LNCAP (cell line): ENCODE data around the gene CRTAP.

Source experiments
- CTCF ChIP-seq: fragments of 450-650 bp; IDR thresholded peaks from 2 replicates; pipeline ENCODE4 v1.5.1; 2017; ENCODE audit warnings: mild to moderate bottlenecking

CRTAP gene

DNA sequence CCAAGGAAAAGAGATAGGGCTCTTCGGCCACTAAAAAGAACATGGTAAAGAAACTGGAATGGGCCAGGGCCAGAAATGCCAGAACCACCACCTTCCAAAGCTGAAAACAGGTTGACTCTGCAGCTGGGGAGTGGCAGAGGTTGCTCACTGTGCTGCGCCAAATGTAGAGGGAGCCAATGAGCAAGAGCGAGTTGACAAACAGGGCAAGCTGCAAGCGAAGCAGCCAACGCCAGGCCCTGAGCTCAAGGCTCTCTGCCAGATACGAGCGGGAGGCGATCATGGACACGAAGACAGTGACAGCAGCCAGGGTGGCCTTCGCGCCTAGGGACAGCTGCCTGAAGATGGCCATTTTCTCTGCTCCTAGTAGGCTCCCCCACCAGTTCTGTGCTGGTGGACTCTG is 20.0 kb upstream of the CRTAP start:
- TF ChIP-seq CTCF: no peak

GRCh38 chr3:33095436-33095835 is 18.4 kb upstream of the CRTAP start:
- no peak for TF ChIP-seq CTCF

GRCh38 chr3:33096093-33096868 is 17.5 kb upstream of the CRTAP start:
- no peak for TF ChIP-seq CTCF

GRCh38 chr3:33099109-33099645 is 14.6 kb upstream of the CRTAP start:
- no peak for TF ChIP-seq CTCF

GRCh38 chr3:33099701-33100100 is 14.1 kb upstream of the CRTAP start:
- no peak for TF ChIP-seq CTCF

DNA sequence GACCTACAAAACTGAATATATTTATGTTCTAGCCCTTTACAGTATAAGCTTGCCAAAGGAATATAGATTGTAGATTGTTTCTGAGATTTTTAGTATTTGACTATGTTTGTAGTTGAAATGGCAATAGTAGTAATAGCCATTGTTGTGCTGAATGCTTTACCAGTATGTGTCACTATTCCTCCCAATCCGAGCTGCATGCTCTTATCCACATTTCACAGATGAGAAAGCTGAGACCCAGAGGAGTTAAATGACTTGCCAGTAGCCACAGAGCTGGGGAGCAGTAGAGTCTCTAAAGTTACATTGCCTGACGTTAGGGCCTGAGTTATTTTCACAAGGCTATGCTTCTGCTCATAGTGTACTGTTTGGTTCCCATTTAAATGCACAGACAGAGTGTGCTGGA is 13.6 kb upstream of the CRTAP start:
- TF ChIP-seq CTCF: no peak

DNA sequence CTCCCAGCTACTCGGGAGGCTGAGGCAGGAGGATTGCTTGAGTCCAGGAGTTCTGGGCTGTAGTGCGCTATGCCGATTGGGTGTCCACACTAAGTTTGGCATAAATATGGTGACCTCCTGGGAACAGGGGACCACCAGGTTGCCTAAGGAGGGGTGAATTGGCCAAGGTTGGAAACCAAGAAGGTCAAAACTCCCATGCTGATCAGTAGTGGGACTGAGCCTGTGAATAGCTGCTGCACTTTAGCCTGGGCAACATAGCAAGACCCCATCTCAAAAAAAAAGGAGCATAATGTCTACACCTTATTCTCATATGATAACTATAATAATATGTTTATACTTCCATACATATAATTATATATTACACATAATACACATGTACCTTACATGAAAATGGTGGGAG is 10.8 kb upstream of the CRTAP start:
- no peak for TF ChIP-seq CTCF

DNA sequence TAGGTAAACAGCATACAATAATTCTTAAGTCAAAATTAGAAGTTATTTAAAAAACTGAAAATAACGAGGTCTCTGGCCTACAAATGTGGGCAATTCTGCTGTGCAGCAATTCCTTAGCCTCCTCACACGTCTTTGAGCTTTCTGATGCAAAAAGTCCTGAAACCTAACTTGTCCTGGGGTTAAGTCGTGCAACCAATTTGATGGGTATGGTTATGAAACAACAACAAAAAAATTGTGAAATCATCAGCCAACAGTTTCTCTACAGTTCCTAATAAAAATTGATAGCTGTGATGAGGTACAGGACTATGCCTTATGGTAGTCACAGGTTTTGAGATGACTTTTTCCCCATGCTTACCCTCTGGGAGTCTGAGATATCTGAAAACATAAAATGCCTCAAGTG is 10.3 kb upstream of the CRTAP start:
- TF ChIP-seq CTCF: no peak
